ENCODE data around the gene ISY1. TPM values are rescaled to one million over a fixed set of nuclear protein-coding genes. Genes with fewer than 3 reads are reported as not detected.

Gene ISY1
- total RNA-seq, 1 donor: 32.4 TPM

DNA sequence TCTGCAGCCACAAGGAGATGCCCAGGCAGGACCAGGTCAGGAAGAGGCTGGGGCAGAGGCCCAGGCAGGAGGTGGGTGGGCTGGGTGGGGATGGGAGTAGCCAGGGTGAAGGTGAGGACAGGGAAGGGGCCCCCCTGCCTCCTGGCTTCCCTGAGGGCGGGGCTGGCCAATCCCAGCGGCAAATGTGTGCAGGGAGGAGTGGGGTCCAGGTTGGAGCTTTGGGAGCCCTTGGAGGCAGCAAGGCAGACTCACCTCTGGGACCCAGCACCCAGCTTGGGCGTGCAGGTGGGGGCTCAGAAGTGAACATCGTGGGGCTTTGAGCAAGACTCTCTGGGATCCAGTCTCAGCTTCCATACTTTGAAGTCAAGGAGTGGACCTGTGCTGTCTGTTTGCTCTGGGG lies 75.0 kb downstream of the ISY1 start:
- no peak for DNase-seq (ENCODE audit: low read depth)
- TF ChIP-seq, protein P1, sequence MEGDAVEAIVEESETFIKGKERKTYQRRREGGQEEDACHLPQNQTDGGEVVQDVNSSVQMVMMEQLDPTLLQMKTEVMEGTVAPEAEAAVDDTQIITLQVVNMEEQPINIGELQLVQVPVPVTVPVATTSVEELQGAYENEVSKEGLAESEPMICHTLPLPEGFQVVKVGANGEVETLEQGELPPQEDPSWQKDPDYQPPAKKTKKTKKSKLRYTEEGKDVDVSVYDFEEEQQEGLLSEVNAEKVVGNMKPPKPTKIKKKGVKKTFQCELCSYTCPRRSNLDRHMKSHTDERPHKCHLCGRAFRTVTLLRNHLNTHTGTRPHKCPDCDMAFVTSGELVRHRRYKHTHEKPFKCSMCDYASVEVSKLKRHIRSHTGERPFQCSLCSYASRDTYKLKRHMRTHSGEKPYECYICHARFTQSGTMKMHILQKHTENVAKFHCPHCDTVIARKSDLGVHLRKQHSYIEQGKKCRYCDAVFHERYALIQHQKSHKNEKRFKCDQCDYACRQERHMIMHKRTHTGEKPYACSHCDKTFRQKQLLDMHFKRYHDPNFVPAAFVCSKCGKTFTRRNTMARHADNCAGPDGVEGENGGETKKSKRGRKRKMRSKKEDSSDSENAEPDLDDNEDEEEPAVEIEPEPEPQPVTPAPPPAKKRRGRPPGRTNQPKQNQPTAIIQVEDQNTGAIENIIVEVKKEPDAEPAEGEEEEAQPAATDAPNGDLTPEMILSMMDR (IDR thresholded peaks at IDR 0.05; ENCODE audit: insufficient read depth, low read depth, low read length): no peak
- no peak overlapping the region for H3K4me3 ChIP-seq (ENCODE audit: low read depth, low read length)

DNA sequence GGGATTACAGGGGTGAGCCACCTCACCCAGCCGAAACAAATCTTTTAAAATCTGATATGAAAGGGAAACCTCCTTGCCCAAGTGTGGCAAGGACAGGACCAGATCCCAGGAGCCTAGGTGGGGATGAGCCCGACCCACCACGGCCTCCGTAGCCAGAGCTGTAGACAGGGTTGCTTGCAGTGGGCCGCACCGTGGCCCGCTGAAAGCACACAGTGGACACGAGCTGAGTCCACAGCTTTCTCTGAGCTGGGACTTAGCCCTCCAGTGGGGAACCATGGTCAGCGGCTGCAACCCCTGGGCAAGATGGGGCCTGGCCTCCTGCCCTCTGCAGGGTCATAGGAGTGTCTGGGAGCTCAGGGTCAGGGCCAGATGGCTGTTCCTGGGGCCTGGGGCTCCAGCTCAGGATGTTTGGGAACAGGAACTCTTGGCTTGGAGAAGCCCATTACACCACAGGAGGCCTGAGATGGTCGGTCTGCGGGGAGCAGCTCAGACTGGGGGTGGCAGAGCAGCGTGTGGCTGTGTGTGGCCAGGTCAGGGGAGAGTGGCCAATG lies 75.6 kb downstream of the ISY1 start:
- TF ChIP-seq, protein P1 (IDR thresholded peaks at IDR 0.05; ENCODE audit: insufficient read depth, low read depth, low read length): no peak
- H3K4me3 ChIP-seq (ENCODE audit: low read depth, low read length): no peak overlapping the region
- DNase-seq (ENCODE audit: low read depth): no peak

DNA sequence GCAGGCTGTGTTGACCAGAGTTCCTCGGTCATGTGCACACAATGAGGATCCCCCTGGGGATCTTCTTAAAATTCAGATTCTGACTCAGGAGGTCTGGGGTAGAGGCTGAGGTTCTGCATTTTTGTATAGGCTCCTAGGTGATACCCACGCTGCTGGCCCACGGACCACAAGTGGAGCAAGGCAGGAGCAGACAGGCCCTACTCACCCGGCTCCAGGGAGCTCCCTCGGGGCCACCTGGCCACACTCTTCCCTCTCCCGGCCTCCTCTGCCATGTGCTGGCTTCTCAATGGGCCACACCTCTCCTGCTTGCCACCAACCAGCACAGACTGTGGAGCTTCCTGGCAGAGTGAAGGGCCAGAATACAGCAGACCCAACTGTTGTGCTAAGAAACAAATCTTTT lies 76.4 kb downstream of the ISY1 start:
- TF ChIP-seq, protein P1 (IDR thresholded peaks at IDR 0.05; ENCODE audit: insufficient read depth, low read depth, low read length): no peak
- no peak overlapping the region for H3K4me3 ChIP-seq (ENCODE audit: low read depth, low read length)
- no peak for DNase-seq (ENCODE audit: low read depth)

DNA sequence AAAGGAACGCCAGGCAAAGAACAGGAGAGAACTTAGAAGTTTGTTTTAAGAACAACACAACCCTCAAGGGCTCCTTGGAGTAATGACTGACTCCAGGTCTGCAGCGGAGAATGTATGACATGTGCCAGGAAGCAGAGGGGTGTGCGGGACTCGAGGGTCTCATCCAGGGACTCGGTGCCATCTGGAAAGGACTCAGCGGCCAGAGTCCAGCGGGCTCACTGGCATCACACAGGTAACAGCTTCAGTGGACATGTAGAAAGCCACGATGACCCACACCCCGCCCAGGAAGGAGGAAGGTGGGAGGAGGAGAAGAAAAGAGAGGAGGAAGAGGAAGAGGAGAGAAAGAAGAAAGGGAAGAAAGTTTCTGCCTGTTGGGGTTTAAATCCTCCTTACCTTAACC lies 78.8 kb downstream of the ISY1 start:
- no peak for DNase-seq (ENCODE audit: low read depth)
- no peak overlapping the region for H3K4me3 ChIP-seq (ENCODE audit: low read depth, low read length)
- TF ChIP-seq, protein P1 (IDR thresholded peaks at IDR 0.05; ENCODE audit: insufficient read depth, low read depth, low read length): no peak

DNA sequence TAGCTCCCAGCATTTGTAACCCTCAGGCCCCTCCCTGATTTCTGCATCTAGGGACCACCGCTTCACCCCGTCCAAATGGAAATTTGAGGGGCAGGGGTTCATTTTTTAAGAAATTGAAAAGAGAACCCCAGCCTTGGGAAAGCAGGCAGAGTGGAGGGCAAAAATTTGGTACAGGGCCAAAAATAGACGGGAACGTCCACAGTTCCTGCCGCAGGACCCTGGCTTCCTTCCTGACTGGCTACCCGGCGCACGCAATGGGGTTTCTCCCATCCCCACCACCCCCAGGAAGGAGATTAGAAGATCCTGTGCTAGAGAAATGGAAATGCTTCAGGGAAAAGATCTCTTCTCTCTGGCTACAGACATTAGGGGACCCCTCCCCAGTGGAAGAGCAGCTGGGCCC lies 79.4 kb downstream of the ISY1 start:
- no peak for DNase-seq (ENCODE audit: low read depth)

DNA sequence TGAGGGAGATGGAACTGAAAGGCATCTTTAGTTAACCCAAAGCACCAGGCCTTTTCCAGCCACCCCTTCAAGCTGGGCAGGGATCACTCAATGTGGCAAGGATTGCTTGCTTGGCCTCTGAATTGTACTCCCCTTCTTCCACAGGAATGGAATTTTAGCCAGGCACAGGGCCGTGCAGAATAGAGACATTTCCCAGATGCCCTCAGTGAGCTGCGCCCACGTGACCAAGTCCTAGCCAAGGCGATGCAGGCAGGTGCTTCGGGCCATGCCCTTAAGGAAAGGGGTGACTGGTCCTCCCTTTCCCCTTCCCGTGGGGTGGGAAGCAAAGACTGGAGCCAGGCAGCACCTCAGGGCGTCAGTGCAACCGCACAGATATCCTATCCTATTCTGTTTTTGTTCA lies 82.4 kb downstream of the ISY1 start:
- TF ChIP-seq, protein P1 (IDR thresholded peaks at IDR 0.05; ENCODE audit: insufficient read depth, low read depth, low read length): no peak
- no peak for DNase-seq (ENCODE audit: low read depth)
- H3K4me3 ChIP-seq (ENCODE audit: low read depth, low read length): no peak overlapping the region

More for the DNA sequence above, 79.4 kb downstream of the ISY1 start:
- TF ChIP-seq, protein P1 (IDR thresholded peaks at IDR 0.05; ENCODE audit: insufficient read depth, low read depth, low read length): no peak
- no peak overlapping the region for H3K4me3 ChIP-seq (ENCODE audit: low read depth, low read length)

Other genes with a start within 250 kb of the ISY1 start
- under 0.01 TPM in 1 of 2 replicates, not detected in the other for gene CFAP92, start 167.0 kb downstream of the ISY1 start, total RNA-seq
- not detected in 2 replicates for gene EFCC1, start 159.8 kb downstream of the ISY1 start, total RNA-seq
- gene GP9, start 100.3 kb downstream of the ISY1 start, total RNA-seq: not detected in 2 replicates
- 19.0 and 20.6 TPM in 2 replicates for gene RAB43, start 39.3 kb downstream of the ISY1 start, total RNA-seq
- 197 and 202 TPM in 2 replicates for gene CNBP, start 22.8 kb upstream of the ISY1 start, total RNA-seq
- 371 and 402 TPM in 2 replicates for gene COPG1, start 88.5 kb upstream of the ISY1 start, total RNA-seq
- gene HMCES, start 117.8 kb upstream of the ISY1 start, total RNA-seq: 18.0 and 29.4 TPM in 2 replicates